HG03139 (cell line): ENCODE data around the gene QRICH2.
"Not testable (repeated sequence)": the region's sequence is repeated elsewhere in the genome, so short reads cannot be mapped to it uniquely, and the experiment has no call there.

ENCODE experiments used
- ATAC-seq: cut with Tn5 transposase; IDR thresholded peaks from one replicate; pipeline ENCODE4 v1.9.1; 2021; ENCODE audit not compliant: unreplicated experiment

The QRICH2 gene

DNA sequence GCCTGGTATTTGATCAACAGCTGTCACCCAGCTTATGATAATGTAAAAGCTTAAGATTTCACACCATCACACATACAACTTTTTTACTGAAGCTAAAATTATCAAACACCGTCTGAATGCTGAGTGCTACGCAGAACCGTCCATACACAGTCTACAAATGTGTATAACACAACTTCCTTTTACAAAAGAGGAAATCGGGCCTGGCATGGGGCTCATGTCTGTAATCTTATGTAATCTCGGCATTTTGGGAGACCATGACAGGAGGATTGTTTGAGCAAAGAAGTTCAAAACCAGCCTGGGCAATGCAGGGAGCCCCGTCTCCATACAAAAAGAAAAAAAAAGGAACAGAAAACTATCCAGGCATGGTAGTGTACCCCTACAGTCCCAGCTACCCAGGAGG is 19.6 kb upstream of the QRICH2 start:
- no peak for ATAC-seq

DNA sequence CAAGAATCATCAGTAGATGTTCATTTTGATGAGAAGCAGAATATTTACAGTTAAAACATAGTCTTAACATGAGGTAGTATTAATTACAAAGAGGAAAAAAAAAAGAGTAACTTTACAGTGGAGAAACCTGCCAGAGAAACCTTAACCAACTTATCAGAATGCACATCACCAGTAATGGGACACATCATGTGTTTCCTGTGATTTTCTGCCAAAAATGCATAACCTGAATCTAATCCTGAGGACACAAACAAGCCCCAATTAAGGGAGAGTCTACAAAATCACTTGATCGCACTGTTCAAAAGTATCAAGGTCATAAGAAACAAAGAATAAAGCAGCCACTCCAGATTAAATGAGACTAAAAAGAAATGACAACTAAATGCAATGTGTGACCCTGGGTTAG is 18.2 kb upstream of the QRICH2 start:
- no peak for ATAC-seq

DNA sequence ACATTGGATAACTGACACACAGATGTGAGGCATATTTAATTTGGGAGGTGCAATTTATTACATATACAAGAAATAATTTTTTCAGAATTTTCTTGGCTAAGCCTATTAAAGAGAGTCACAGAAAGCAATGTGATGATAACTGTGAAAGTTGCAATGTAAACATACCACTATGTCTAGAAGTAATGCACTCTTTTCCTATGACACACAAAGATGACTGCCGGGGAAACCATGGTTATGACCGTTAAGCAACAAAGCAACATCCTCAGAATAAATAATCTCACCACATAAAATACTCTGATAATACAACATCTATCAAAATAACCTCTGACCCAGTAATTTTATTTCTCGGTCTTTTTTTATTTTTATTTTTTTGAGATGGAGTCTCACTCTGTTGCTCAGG is 10.5 kb upstream of the QRICH2 start:
- no peak for ATAC-seq

DNA sequence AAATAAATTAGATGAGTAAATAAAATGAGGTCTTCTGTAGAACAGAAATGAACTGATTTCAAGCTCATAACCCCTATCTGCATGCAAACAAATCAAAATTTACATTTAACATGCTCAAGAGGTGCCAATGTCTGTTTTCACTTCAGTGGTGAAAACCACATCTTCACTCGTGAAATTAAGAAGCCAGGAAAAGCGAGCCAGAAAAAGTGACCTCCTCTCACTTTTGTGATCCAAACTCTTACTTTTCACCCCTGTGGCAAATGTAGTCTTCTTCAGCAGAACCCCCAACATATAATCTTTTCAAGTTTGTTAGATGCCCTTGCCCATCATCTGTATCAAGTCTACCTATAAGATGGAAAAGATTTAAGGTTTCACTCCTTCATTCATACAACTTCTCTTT is 9.5 kb upstream of the QRICH2 start:
- ATAC-seq: no peak

DNA sequence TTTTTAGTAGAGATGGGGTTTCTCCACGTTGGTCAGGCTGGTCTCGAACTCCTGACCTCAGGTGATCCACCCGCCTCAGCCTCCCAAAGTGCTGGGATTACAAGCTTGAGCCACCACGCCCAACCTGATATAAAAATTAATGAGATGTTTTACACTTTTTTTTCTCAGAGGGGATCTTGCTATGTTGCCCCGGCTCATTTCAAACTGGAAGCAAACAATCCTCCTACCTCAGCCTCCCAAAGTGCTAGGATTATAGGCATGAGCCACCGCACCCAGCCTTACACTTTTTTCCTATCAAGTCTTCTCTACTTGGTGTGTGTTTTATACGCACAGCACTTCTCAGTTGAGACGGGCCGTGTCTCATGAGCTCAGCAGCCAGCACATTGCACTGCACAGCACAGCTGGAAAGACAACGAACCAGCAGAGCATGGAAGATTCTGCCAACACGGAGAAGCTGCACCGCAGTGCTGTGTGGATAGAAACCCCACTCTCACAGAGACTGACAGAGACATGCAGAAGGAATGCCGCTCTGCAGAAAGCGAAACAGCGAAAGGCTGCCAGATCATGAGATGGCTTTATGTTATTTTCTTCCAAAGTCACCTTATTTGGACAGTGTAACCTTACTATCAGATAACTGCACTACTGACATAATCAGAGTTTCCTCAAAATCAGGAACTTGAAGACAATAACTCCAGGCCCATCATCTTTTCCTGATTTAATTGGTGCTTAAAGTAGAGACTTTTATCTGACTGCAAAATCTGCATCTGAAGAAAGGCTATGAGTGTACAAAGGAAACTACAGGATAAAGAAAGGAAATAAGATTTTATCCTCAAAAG is 6.5 kb upstream of the QRICH2 start:
- ATAC-seq: no peak

DNA sequence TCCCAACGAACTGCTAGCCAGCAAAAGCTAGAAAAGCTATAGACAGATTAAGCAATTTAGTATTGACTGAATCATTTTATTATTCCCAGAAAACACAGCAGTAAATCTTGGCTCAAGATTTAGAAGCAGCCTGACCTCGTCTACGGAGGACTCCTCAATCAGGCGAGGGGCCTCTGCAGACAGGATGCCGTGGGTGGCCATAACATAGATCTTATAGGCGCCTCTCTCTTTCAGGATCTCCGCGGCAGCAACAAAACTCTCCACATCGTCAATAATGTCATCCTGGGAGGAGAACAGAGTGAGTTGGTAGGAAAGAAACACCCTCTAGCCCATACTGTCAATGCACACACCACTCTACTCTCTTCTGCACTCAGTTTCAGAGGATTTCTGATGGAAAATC is 4.7 kb upstream of the QRICH2 start:
- ATAC-seq: no peak

DNA sequence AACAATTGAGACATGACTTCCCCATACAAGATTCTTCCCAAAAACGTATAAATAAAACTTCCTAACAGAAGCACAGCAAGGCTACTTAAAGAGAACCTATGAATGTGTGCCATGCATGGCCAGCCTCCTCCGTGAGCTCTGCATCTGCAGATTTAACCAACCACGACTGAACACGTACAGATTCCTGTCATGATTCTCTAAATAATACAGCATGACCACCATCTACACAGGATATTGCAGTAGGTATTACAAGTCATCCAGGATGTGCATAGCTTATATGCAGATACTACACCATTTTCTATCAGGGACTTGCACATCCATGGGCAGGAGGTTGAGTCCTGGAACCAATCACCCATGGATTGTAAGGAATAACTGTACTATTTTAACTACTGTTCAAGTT is 1.4 kb upstream of the QRICH2 start:
- ATAC-seq: no peak

DNA sequence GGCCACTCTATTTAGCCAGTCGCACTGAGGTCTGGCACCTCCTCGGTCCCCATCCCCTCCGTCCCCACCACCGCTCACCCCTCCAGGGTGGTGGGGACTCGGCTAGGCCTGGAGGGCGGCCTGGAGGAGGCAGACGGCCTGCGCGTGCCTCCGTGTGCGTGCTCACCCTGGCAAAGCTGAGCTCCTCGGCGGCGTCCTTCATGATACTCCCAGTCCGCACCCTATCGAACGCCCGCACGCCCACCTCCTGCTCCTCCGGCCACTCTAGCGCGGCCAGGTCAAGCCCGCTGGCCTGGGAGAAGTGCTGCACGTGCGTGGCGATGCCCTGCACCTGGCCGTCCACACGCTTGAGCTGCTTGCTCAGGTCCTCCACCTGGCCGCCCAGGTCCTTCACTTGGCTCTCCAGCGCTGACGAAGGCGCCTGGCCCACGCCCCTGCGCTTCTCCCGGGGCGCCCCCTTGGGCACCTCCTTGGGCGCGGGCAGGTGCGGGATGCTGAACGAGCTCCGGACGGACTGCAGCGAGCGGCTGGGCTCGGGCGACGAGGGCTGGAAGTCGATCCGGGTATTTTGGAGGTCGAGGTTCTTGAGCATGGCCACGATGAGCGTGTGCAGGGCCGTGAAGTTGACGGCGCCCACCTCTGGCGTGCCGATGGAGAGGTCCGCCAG is 644 bp downstream of the QRICH2 start:
- no peak for ATAC-seq

DNA sequence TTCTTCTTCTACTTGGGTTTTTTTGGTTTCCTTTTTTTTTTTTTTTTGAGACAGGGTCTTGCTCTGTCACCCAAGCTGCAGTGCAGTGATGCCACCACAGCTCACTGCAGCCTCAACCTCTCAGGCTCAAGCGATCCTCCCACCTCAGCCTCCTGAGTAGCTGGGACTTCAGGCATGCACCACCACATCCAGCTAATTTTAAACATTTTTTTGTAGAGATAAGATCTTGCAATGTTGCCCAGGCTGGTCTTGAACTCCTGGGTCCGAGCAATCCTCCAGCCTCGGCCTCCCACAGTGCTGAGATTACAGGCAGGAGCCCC is 3.0 kb downstream of the QRICH2 start:
- not testable (repeated sequence) for ATAC-seq

DNA sequence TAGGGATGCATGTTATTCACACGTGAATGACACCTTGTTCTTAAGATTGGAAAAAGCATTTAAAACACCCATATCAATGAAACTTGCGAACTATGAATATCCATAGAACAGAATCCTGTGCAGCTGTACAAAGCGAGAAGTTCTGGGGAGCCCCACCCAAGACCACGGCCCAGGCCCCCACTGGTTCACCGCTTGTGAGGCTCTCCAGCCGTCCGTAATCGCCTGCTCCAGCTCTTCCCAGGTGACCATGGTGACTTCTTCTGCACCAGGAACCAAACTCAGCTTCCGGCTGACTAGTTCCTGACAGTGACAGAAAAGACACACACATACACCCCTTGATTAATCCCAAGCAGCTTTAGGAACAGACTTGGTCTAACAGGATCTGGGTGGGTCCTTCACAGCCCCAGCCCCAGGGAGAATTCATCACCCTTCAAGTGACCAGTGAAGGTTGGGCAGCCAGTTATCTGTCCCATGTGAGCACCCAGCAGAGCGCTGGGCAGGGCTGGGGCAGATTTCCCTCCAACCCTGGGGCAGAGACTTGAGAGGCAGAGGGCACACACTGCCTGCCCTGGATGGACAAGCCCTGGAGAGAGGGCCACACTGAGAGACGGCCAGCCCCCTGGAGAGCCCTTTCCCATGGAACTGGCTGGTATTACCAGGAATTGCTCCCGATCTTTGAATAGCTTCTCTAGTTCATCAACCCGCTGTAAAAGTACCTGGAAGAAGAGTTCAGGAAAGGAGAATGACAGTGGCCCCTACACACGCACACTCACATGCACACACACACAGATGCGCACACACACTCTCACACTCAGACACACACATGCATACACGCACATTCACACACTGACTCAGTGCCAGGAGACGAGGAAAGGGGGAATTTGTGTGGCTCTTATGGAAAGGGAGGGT is 3.6 kb downstream of the QRICH2 start:
- ATAC-seq: no peak

DNA sequence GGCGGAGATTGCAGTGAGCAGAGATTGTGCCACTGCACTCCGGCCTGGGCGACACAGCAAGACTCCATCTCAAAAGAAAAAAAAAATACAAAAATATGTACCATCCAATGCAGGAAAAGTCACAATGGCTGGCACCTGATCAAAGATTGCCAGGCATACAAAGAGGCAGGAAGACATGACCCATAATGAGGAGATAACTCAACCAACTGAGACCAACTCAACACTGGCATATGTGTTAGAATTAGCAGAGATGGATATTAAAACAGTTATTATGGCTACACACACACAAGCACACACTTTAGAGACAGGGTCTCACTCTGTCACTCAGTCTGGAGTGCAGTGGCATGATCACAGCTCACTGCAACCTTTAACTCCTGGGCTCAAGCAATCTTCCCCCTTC is 10.6 kb downstream of the QRICH2 start:
- ATAC-seq: no peak

DNA sequence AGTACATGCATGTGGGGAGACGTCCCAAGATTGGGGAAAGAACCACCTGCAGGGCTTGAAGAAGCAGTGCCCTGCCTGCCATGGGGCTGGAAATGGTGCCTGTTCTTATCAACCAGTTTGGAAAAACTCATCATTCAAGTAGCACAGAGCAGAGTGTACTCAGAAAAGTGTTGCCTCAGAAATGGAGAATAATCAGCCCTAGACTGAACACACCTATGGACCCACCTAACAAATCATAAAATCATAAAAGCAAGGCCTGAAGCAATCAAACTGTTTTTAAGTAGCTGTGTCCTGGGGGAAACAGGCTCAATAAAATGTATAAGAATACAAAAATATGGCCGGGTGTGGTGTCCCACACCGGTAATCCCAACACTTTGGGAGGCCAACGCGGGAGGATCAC is 11.2 kb downstream of the QRICH2 start:
- ATAC-seq: no peak

DNA sequence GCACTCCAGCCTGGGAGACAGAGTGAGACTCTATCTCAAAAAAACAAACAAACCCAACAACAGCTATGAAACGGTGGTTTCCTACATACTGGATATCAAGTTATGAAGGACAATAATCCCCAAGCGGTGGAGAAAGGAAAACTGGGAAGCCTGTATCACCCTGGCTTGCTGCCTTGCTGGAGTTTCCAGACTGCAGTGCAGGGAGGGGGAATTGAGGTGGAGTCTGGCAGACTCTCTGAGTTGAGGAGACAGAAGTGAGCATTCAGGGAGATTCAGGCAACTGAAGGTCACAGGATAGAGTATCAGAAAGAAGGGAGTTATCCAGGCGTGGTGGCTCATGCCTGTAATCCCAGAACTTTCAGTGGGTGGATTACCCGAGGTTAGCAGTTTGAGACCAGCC is 11.9 kb downstream of the QRICH2 start:
- no peak for ATAC-seq

DNA sequence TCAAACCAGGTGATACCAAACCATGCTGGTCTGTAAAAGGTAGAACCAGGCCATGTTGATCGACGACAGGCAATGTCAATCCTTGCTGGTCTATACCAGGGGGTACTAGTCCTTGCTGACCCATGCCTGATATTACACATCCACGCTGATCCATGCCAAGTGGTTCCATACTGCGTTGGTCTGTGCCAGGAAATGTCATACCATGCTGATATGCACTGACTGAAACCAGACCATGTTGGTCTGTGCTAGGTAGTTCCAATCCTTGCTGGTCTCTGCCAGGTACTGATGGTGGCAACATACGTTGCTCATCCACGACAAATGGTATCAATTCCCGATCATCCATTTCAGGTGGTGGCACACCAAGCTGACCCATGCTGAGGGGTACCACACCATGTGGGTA is 15.0 kb downstream of the QRICH2 start:
- ATAC-seq: no peak

DNA sequence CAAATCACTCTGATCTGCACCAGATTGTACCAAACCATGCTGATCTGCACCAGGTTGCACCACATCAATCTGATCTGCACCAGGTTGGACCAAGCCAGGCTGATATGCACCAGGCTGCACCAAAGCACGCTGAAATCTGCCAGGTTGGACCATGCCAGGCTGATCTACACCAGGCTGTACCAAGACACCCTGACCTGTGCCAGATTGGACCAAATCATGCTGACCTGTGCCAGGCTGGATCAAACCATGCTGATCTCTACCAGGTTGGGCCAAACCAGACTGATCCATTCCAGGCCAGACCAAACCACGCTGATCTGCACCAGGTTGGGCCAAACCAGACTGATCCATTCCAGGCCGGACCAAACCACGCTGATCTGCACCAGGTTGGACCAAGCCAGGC is 15.5 kb downstream of the QRICH2 start:
- no peak for ATAC-seq

DNA sequence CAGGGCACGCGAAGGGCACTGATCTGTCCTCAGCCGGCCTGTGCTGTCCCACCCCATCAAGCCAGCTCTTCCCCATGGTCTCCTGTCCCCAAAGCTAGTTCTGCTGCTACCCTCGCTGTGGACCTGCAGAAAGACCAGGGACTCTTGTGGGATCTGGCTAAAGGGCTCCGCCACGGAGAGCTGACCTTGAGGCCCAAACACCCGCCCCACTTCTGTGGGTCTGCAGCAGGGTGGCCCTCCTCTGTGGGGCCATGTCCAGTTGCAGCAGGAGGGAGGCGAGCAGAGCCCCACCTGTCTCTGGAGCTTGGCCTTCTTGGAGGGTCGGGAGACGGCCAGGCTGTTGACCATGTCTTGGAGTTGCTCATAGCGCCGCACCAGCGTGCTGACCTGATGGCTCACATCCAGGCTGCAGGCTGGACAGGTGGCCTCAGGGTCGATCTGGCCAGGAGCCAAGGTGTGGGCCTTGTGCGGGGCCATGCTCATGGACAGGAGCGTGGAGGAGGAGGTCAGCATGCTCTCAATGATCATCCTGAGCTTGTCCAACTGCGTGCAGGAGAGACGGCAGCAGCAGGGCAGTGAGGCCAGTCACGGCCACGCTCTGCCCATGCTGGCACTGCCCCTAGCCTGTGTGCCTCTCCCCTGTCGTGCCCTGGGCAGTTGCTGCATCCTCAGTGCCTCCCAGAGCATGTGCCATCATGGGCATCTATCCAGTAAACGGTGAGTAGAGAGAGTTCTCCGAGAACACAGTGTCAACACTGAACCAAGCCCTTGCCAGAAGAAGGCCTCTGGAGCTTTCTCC is 26.3 kb downstream of the QRICH2 start:
- ATAC-seq: no peak

DNA sequence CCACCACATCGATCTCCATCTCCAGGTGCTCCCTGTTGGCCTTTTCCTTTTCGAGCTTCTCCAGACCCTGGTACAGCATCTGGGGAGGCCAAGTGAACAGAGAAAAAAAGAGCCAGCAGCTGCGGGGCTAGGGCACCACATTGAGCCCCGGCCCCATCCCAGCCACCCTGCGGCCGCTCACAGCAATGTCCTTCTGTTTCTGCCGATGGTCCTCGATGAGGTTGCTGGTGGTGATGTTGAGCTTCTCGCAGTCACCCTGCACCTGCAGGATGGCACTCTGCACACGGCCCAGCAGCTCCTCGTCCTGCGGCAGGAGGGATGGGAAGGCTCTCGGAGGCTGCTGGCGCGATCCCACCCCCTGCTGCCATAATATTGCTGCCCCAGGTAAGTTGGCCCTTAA is 27.4 kb downstream of the QRICH2 start:
- no peak for ATAC-seq

DNA sequence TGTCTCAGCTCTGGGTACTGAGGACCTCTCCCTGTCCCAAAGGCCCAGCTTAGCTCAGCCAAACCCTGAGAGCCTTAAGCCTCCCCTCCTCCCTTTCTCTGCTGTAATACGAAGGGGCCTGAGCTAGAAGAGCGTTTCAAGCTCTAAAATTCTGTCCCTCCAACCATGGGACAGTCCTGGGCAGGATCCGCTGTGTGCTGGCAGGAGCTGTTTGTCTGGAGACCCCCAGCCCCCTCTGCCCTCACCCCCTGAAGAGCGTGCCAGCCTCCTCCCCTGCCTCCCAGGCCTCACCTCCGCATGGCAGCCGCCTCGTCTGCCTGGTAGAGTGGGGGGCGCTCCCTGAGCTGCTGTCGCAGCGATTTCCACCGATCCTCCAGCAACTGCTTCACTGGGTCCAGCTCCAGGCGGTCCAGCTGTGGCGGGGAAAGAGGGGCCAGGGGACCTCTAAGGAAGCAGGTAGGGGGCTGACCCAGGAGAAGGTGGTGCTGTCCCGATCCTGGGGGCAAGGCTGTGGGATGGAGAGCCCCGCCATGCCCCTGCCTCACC is 28.3 kb downstream of the QRICH2 start:
- ATAC-seq: no peak

DNA sequence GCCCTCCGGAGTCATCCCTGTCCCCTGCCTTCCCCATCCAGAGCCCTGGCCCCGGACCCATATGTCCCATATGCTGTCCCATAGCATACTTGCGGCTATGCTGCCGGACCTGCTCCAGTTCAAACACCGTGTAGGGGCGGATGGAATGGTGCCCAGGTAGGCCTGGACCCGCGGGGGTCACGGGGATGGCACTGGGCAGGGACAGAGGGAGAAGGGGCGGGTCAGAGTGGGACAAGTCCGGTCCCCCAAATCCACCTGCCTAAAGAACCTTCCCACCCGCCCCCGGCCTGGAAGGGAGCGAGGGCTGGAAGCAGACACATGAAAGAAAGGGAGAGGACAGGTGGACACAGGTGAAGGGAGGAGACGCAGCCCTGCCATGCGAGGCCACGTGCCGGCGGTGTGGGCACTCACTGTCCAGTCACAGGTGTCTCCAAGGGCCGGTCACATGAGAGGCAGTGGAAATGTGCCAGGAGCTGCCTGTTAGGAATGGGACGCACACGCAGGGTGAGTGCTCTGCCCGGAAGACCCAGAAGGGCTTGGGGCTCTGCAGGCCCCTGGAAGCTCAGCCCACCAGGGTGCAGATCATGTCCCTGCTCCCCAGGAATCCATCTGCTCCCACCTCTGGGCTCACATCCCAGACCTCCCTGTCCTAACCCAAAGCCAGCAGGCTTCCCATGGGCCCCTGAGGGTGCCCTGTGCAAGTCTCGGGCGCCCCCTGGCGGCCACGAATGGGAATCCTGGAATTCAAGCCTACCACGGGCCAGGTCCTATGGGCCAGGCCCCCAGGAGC is 28.9 kb downstream of the QRICH2 start:
- ATAC-seq: no peak
